AG10803 (cell line): ENCODE data around the gene RPH3AL.

Experiments
- DNase-seq: peaks from one replicate; pipeline ENCODE4 v3.0.0; 2010; ENCODE audit warnings: low read depth
- H3K4me3 ChIP-seq: 2 replicates; pipeline ENCODE4 v1.5.1; 2011; ENCODE audit warnings: mild to moderate bottlenecking, low read length, control low read depth
- CTCF ChIP-seq: conservative IDR thresholded peaks from 2 replicates; pipeline ENCODE4 v1.5.1; 2011; ENCODE audit warnings: mild to moderate bottlenecking, low read length, control low read depth, inconsistent platforms

Gene RPH3AL

GRCh38 chr17:163514-164098, 189.0 kb downstream of the RPH3AL start:
- no peak for DNase-seq
- TF ChIP-seq CTCF = peak; percentile 41
- no peak overlapping the region for H3K4me3 ChIP-seq

- H3K4me3 ChIP-seq = no peak overlapping the region
- DNase-seq = no peak
- TF ChIP-seq CTCF = no peak
Measured at GRCh38 chr17:162689-163088, 189.9 kb downstream of the RPH3AL start.
